Amygdala (tissue), 56 donors: ENCODE results near the gene PALMD.
A peak's percentile ranks its signal among the peaks of the same experiment; 100 is the strongest.

Experiments
- DNase-seq, 56 donors: peaks; one replicate each; lab custom pipeline; 2025; lab: John Stamatoyannopoulos, UW

PALMD gene

GRCh38 chr1:99645699-99646531 lies at the start of gene PALMD:
TSS of gene PALMD (plus strand) at chr1:99646113. CDS start at chr1:99646318, 205 bp downstream.
- peak in 24 of 56 donors; percentile 6 to 58 (median 20) for DNase-seq

GRCh38 chr1:99598738-99599411 lies 47.0 kb upstream of the PALMD start:
- DNase-seq = no peak

- no peak for DNase-seq
These were observed 46.2 kb upstream of the PALMD start for GRCh38 chr1:99599678-99600175.

GRCh38 chr1:99600782-99601181 lies 45.1 kb upstream of the PALMD start:
- DNase-seq = no peak

- DNase-seq = no peak
These were observed 44.7 kb upstream of the PALMD start for GRCh38 chr1:99601208-99601607.

GRCh38 chr1:99601709-99602403 lies 44.1 kb upstream of the PALMD start:
- DNase-seq = no peak

- DNase-seq = no peak
These were observed 43.4 kb upstream of the PALMD start for GRCh38 chr1:99602404-99602969.

- DNase-seq = no peak
These were observed 42.0 kb upstream of the PALMD start for GRCh38 chr1:99603699-99604560.

GRCh38 chr1:99606306-99606705 lies 39.6 kb upstream of the PALMD start:
- no peak for DNase-seq

GRCh38 chr1:99607590-99607989 lies 38.3 kb upstream of the PALMD start:
- no peak for DNase-seq

- DNase-seq = no peak
These were observed 37.9 kb upstream of the PALMD start for GRCh38 chr1:99608058-99608457.

- no peak for DNase-seq
These were observed 32.2 kb upstream of the PALMD start for GRCh38 chr1:99613716-99614115.

- no peak for DNase-seq
These were observed 31.2 kb upstream of the PALMD start for GRCh38 chr1:99614728-99615127.

- no peak for DNase-seq
These were observed 26.3 kb upstream of the PALMD start for GRCh38 chr1:99619583-99619982.

GRCh38 chr1:99621340-99621901 lies 24.5 kb upstream of the PALMD start:
- no peak for DNase-seq

GRCh38 chr1:99622702-99623347 lies 23.1 kb upstream of the PALMD start:
- DNase-seq = no peak

GRCh38 chr1:99623554-99623953 lies 22.4 kb upstream of the PALMD start:
- no peak for DNase-seq

GRCh38 chr1:99627615-99628014 lies 18.3 kb upstream of the PALMD start:
- peak in 11 of 56 donors; percentile 4 to 38 (median 26) for DNase-seq

- no peak for DNase-seq
These were observed 16.7 kb upstream of the PALMD start for GRCh38 chr1:99629164-99629563.
